A549 (cell line): Measurements from ENCODE around the gene CELF2. TPM values are rescaled to one million over a fixed set of nuclear protein-coding genes. Genes with fewer than 3 reads are reported as not detected.

Experiments
- ATAC-seq, 2 experiments: fragments of 200-7000 bp in 1 of 2; fragments of >200 bp in 1 of 2; cut with Nextera tagmentation in 1 of 2; cut with Tn5 transposase in 1 of 2; 3 replicates each; pipeline versions ENCODE4 v1.8.0 to v1.9.1; 2018 to 2020; ENCODE audit warnings: mild to moderate bottlenecking in 1 of 2, moderate library complexity in 1 of 2
- CTCF ChIA-PET: fragments of 300-600 bp; sonication (Branson Sonifier 250); formaldehyde crosslinking; extraction: SDS; loops from one replicate; lab custom pipeline; 2021; ENCODE audit warnings: antibody characterized with exemption, inconsistent platforms; lab: Yijun Ruan, JAX
- POLR2A ChIA-PET: fragments of 350-600 bp; formaldehyde crosslinking; extraction: SDS; loops from one replicate; lab custom pipeline; 2021; ENCODE audit warnings: antibody characterized with exemption, inconsistent platforms; lab: Yijun Ruan, JAX
- DNase-seq, 2 experiments: peaks; one replicate each; pipeline versions ENCODE4 v3.0.0 to v3.0.0-alpha.2; 2011 to 2016; ENCODE audit warnings: low read depth in 1 of 2, low spot score in 1 of 2
- FAIRE-seq: peaks from 2 replicates; lab custom pipeline; 2011; peaks lifted over from hg19 to GRCh38; lab: Jason Lieb, UNC
- H3K27ac ChIP-seq, 2 experiments: fragments of >200 bp; sonication (Bioruptor Twin); formaldehyde crosslinking; 3 replicates each; pipeline ENCODE4 v1.5.1; 2016 to 2017
- H3K4me1 ChIP-seq: fragments of >200 bp; sonication (Bioruptor Twin); formaldehyde crosslinking; 3 replicates; pipeline ENCODE4 v1.6.1; 2016
- H3K4me2 ChIP-seq: fragments of >200 bp; sonication (Bioruptor Twin); formaldehyde crosslinking; 3 replicates; pipeline ENCODE4 v1.6.1; 2016
- H3K4me3 ChIP-seq: fragments of >200 bp; sonication (Bioruptor Twin); formaldehyde crosslinking; 3 replicates; pipeline ENCODE4 v1.5.1; 2016
- H3K9me3 ChIP-seq: fragments of >200 bp; sonication (Bioruptor Twin); formaldehyde crosslinking; 3 replicates; pipeline ENCODE4 v1.6.1; 2016
- CBX8 ChIP-seq: fragments of 200-600 bp; sonication (generic); IDR thresholded peaks from 2 replicates; pipeline ENCODE4 v1.6.1; 2016
- CEBPB ChIP-seq, 2 experiments: fragments of >200 bp in 1 of 2; sonication (Bioruptor Twin) in 1 of 2; formaldehyde crosslinking in 1 of 2; IDR thresholded peaks; 2 replicates each; pipeline ENCODE4 v1.6.1; 2012 to 2016
- CHD2 ChIP-seq: fragments of 150-350 bp; IDR thresholded peaks from 2 replicates; pipeline ENCODE4 v1.6.1; 2014; ENCODE audit warnings: low read length; ENCODE audit not compliant: partially characterized antibody
- E2F6 ChIP-seq: IDR thresholded peaks from 2 replicates; pipeline ENCODE4 v1.6.1; 2012; ENCODE audit warnings: low read depth, borderline replicate concordance
- EHF ChIP-seq: fragments of 250-450 bp; sonication (Bioruptor Pico); IDR thresholded peaks from 2 replicates; pipeline ENCODE4 v1.5.0; 2020; ENCODE audit warnings: mild to moderate bottlenecking
- EHMT2 ChIP-seq: fragments of 200-600 bp; sonication (generic); IDR thresholded peaks from 2 replicates; pipeline ENCODE4 v1.6.1; 2016; ENCODE audit warnings: antibody characterized with exemption, low read depth, mild to moderate bottlenecking, moderate library complexity
- ELK1 ChIP-seq: fragments of 150-350 bp; IDR thresholded peaks from 2 replicates; pipeline ENCODE4 v1.6.1; 2014; ENCODE audit warnings: low read depth, mild to moderate bottlenecking, low read length
- ESRRA ChIP-seq: fragments of 150-350 bp; IDR thresholded peaks from 2 replicates; pipeline ENCODE4 v1.6.1; 2014; ENCODE audit warnings: mild to moderate bottlenecking, low read length, borderline replicate concordance
- HES2 ChIP-seq: fragments of >200 bp; sonication (Bioruptor Twin); formaldehyde crosslinking; IDR thresholded peaks from 2 replicates; pipeline ENCODE4 v1.6.1; 2016
- HEYL ChIP-seq: fragments of 250-450 bp; sonication (Bioruptor Pico); IDR thresholded peaks from 2 replicates; pipeline ENCODE4 v1.8.0; 2021; ENCODE audit warnings: mild to moderate bottlenecking, moderate library complexity
- HOXA7 ChIP-seq: fragments of 250-450 bp; sonication (Bioruptor Pico); IDR thresholded peaks from 2 replicates; pipeline ENCODE4 v1.5.0; 2020; ENCODE audit warnings: mild to moderate bottlenecking, moderate library complexity
- JUNB ChIP-seq: fragments of >200 bp; sonication (Bioruptor Twin); formaldehyde crosslinking; IDR thresholded peaks from 2 replicates; pipeline ENCODE4 v1.6.1; 2016
- MAFK ChIP-seq: fragments of 450-650 bp; IDR thresholded peaks from 2 replicates; pipeline ENCODE4 v1.6.1; 2014; ENCODE audit not compliant: partially characterized antibody
- MAZ ChIP-seq: fragments of 150-350 bp; IDR thresholded peaks from 2 replicates; pipeline ENCODE4 v1.6.1; 2014; ENCODE audit warnings: antibody characterized with exemption, low read depth, low read length, borderline replicate concordance
- POLR2A ChIP-seq: IDR thresholded peaks from 2 replicates; pipeline ENCODE4 v1.6.1; 2012; ENCODE audit warnings: mild to moderate bottlenecking, low read length
- POLR2AphosphoS2 ChIP-seq: conservative IDR thresholded peaks from 2 replicates; pipeline ENCODE4 v1.6.1; 2012; ENCODE audit warnings: low read length, improper control_type of control experiment, inconsistent platforms
- RCOR1 ChIP-seq: fragments of 150-350 bp; IDR thresholded peaks from 2 replicates; pipeline ENCODE4 v1.6.1; 2014; ENCODE audit warnings: antibody characterized with exemption, low read length, low read depth
- REST ChIP-seq: fragments of 200-600 bp; sonication (generic); IDR thresholded peaks from 2 replicates; pipeline ENCODE4 v1.6.1; 2016; ENCODE audit warnings: antibody characterized with exemption, mild to moderate bottlenecking, moderate library complexity
- TFCP2L1 ChIP-seq: fragments of 250-450 bp; sonication (Bioruptor Pico); IDR thresholded peaks from 2 replicates; pipeline ENCODE4 v1.5.0; 2021; ENCODE audit warnings: mild to moderate bottlenecking
- TP53 ChIP-seq: fragments of 250-450 bp; sonication (Bioruptor Pico); IDR thresholded peaks from 2 replicates; pipeline ENCODE4 v1.5.0; 2021; ENCODE audit warnings: mild to moderate bottlenecking, moderate library complexity
- ZC3H11A ChIP-seq: fragments of 450-650 bp; IDR thresholded peaks from 2 replicates; pipeline ENCODE4 v1.6.1; 2014; ENCODE audit warnings: antibody characterized with exemption, mild to moderate bottlenecking
- WGBS: methylation state at CpG from one replicate; pipeline ENCODE4 v1.1.6; 2017; ENCODE audit errors: missing lambda C conversion rate; 5-methylcytosine and 5-hydroxymethylcytosine counted together
- polyA plus RNA-seq, 4 experiments: library from polyadenylated mRNA; depleted of rRNA in 3 of 4; stranded (reverse); fragments of >200 nt; fragmentation: RNase III in 1 of 4; extraction: RNeasy Plus Mini Kit Qiagen cat#74134 plus additional on column Dnase treatment in 1 of 4; gene quantifications; 2 replicates in 3 of 4; 3 replicates in 1 of 4; pipeline ENCODE4 v1.2.3, GENCODE V29; 2011 to 2017

CELF2 gene
- polyA plus RNA-seq, 2 of the 4 experiments (the other 2 are of a cell fraction): 0.01 to 0.03 TPM

- 27% methylated on average over 11 of the region's 11 CpGs for WGBS
- no peak overlapping the region for H3K4me2 ChIP-seq
- TF ChIP-seq MAFK: peak; percentile 92
- TF ChIP-seq CBX8: no peak
- TF ChIP-seq POLR2AphosphoS2: no peak
- TF ChIP-seq POLR2A: no peak
- TF ChIP-seq HOXA7 (CRISPR knock-in tag): no peak
- TF ChIP-seq, all 56 proteins: peak for 1
- H3K4me1 ChIP-seq: no peaks in the 10 kb centered on the region
- DNase-seq (no peak), FAIRE-seq (no peak), ATAC-seq (no peak)
- ChIA-PET CTCF (no interaction called here), POLR2A (no interaction called here)
- H3K27ac ChIP-seq: no peak overlapping the region
- H3K9me3 ChIP-seq: no peaks in the 10 kb centered on the region
- H3K4me3 ChIP-seq: no peak overlapping the region
Observed at GRCh38 chr10:11144626-11145494, 127.2 kb downstream of the CELF2 start.

GRCh38 chr10:11145495-11145855 is 127.8 kb downstream of the CELF2 start:
- H3K4me3 ChIP-seq: no peak overlapping the region
- ChIA-PET CTCF (no interaction called here), POLR2A (no interaction called here)
- DNase-seq: no peak
- WGBS: 14% methylated on average over 3 of the region's 3 CpGs
- TF ChIP-seq CEBPB (IDR thresholded peaks at IDR 0.05): no peak
- TF ChIP-seq MAFK: no peak
- no peak for TF ChIP-seq HES2
- no peak for TF ChIP-seq EHMT2
- no peak for TF ChIP-seq REST
- no peak for TF ChIP-seq RCOR1
- no peak for TF ChIP-seq E2F6
- no peak for TF ChIP-seq MAZ
- TF ChIP-seq EHF: no peak
- TF ChIP-seq ESRRA: no peak
- TF ChIP-seq TP53 (CRISPR knock-in tag): no peak
- no peak for TF ChIP-seq TFCP2L1 (CRISPR knock-in tag)
- TF ChIP-seq CHD2: no peak
- no peak for TF ChIP-seq HEYL (CRISPR knock-in tag)
- TF ChIP-seq JUNB: no peak
- no peak for TF ChIP-seq ELK1
- TF ChIP-seq ZC3H11A: no peak
- no peak overlapping the region for H3K4me2 ChIP-seq
- no peak overlapping the region for H3K27ac ChIP-seq
- no peak for ATAC-seq
- FAIRE-seq: no peak
- no peaks in the 10 kb centered on the region for H3K4me1 ChIP-seq
- H3K9me3 ChIP-seq: no peaks in the 10 kb centered on the region
